WERI-Rb-1 (cell line): ENCODE data around the gene LRRC75A.

ENCODE experiments used
- DNase-seq: peaks from one replicate; pipeline ENCODE4 v3.0.0-alpha.2; 2020
- H3K27ac ChIP-seq: fragments of 250-450 bp; sonication (Bioruptor Pico); 2 replicates; pipeline ENCODE4 v1.5.1; 2020; ENCODE audit warnings: mild to moderate bottlenecking, moderate library complexity
- H3K27me3 ChIP-seq: fragments of 250-450 bp; sonication (Bioruptor Pico); 2 replicates; pipeline ENCODE4 v1.5.1; 2021; ENCODE audit warnings: mild to moderate bottlenecking, low read depth, moderate library complexity; ENCODE audit not compliant: insufficient read depth, severe bottlenecking
- H3K36me3 ChIP-seq: fragments of 250-450 bp; sonication (Bioruptor Pico); 2 replicates; pipeline ENCODE4 v1.5.1; 2020; ENCODE audit warnings: mild to moderate bottlenecking, moderate library complexity
- H3K4me3 ChIP-seq: 2 replicates; pipeline ENCODE4 v1.5.1; 2011; ENCODE audit warnings: low read depth, mild to moderate bottlenecking, control low read depth, low read length
- H3K9me3 ChIP-seq: fragments of 250-450 bp; sonication (Bioruptor Pico); 2 replicates; pipeline ENCODE4 v1.5.1; 2021; ENCODE audit warnings: mild to moderate bottlenecking, moderate library complexity; ENCODE audit not compliant: severe bottlenecking
- CTCF ChIP-seq: IDR thresholded peaks from 2 replicates; pipeline ENCODE4 v1.5.1; 2011; ENCODE audit warnings: low read depth, mild to moderate bottlenecking, control low read depth, inconsistent platforms, low read length

The LRRC75A gene

GRCh38 chr17:16473044-16474011 lies 18.7 kb downstream of the LRRC75A start:
- Histone ChIP-seq H3K4me3 (no peak overlapping the region), H3K27ac (no peak overlapping the region)
- no peak for TF ChIP-seq CTCF

GRCh38 chr17:16472539-16472938 lies 19.5 kb downstream of the LRRC75A start:
- Histone ChIP-seq H3K4me3 (no peak overlapping the region), H3K27me3 (no peaks in the 10 kb centered on the region), H3K36me3 (no peaks in the 10 kb centered on the region), H3K9me3 (no peaks in the 10 kb centered on the region), H3K27ac (no peak overlapping the region)
- no peak for TF ChIP-seq CTCF
- no peak for DNase-seq

More at GRCh38 chr17:16473044-16474011, 18.7 kb downstream of the LRRC75A start:
- Histone ChIP-seq H3K9me3 (no peaks in the 10 kb centered on the region), H3K27me3 (no peaks in the 10 kb centered on the region), H3K36me3 (no peaks in the 10 kb centered on the region)
- DNase-seq: no peak

- H3K27me3 ChIP-seq: no peaks in the 10 kb centered on the region
- no peak for TF ChIP-seq CTCF
- H3K9me3 ChIP-seq: no peaks in the 10 kb centered on the region
- no peak overlapping the region for H3K27ac ChIP-seq
- H3K36me3 ChIP-seq: no peaks in the 10 kb centered on the region
- DNase-seq: no peak
- H3K4me3 ChIP-seq: no peak overlapping the region
These were observed 20.7 kb downstream of the LRRC75A start for GRCh38 chr17:16471295-16471694.

GRCh38 chr17:16470265-16470664 lies 21.7 kb downstream of the LRRC75A start:
- no peak for DNase-seq
- TF ChIP-seq CTCF: no peak

GRCh38 chr17:16468428-16468992 lies 23.5 kb downstream of the LRRC75A start:
- DNase-seq: no peak
- Histone ChIP-seq H3K27ac (no peak overlapping the region), H3K9me3 (no peaks in the 10 kb centered on the region), H3K27me3 (no peaks in the 10 kb centered on the region), H3K4me3 (no peak overlapping the region), H3K36me3 (no peaks in the 10 kb centered on the region)
- no peak for TF ChIP-seq CTCF

More at GRCh38 chr17:16470265-16470664, 21.7 kb downstream of the LRRC75A start:
- Histone ChIP-seq H3K27ac (no peak overlapping the region), H3K4me3 (no peak overlapping the region), H3K9me3 (no peaks in the 10 kb centered on the region), H3K27me3 (no peaks in the 10 kb centered on the region), H3K36me3 (no peaks in the 10 kb centered on the region)
